Parathyroid adenoma (tissue), 2 donors: ENCODE results near the gene L2HGDH.

Experiments used
- H2AFZ ChIP-seq: fragments of 300-600 bp; sonication (generic); one replicate; pipeline ENCODE4 v1.7.0; 2017; ENCODE audit warnings: antibody characterized with exemption, mild to moderate bottlenecking
- H3K27ac ChIP-seq: fragments of 300-600 bp; sonication (generic); one replicate; pipeline ENCODE4 v1.7.0; 2017
- H3K27me3 ChIP-seq: fragments of 300-600 bp; sonication (generic); one replicate; pipeline ENCODE4 v1.7.0; 2017; ENCODE audit warnings: low read length; ENCODE audit not compliant: control insufficient read depth, insufficient read depth
- H3K36me3 ChIP-seq: fragments of 300-600 bp; sonication (generic); one replicate; pipeline ENCODE4 v1.7.0; 2017; ENCODE audit warnings: low read length; ENCODE audit not compliant: control insufficient read depth, insufficient read depth
- H3K4me1 ChIP-seq: fragments of 300-600 bp; sonication (generic); one replicate; pipeline ENCODE4 v1.7.0; 2017; ENCODE audit warnings: control low read depth
- H3K4me2 ChIP-seq: fragments of 300-600 bp; sonication (generic); one replicate; pipeline ENCODE4 v1.7.0; 2017; ENCODE audit warnings: low read length
- H3K4me3 ChIP-seq: fragments of 300-600 bp; sonication (generic); one replicate; pipeline ENCODE4 v1.7.0; 2017; ENCODE audit warnings: low read depth, low read length
- H3K79me2 ChIP-seq: fragments of 300-600 bp; sonication (generic); one replicate; pipeline ENCODE4 v1.7.0; 2017; ENCODE audit warnings: control low read depth
- H3K9ac ChIP-seq: fragments of 300-600 bp; sonication (generic); one replicate; pipeline ENCODE4 v1.7.0; 2017; ENCODE audit warnings: mild to moderate bottlenecking
- H3K9me3 ChIP-seq: fragments of 300-600 bp; sonication (generic); one replicate; pipeline ENCODE4 v1.7.0; 2017; ENCODE audit warnings: low read length; ENCODE audit not compliant: control insufficient read depth
- CTCF ChIP-seq: fragments of 300-600 bp; sonication (generic); IDR thresholded peaks from one replicate; pipeline ENCODE4 v1.7.0; 2017; ENCODE audit warnings: antibody characterized with exemption, mild to moderate bottlenecking
- donor health status: primary hyperparathyroidism.

Gene L2HGDH

DNA sequence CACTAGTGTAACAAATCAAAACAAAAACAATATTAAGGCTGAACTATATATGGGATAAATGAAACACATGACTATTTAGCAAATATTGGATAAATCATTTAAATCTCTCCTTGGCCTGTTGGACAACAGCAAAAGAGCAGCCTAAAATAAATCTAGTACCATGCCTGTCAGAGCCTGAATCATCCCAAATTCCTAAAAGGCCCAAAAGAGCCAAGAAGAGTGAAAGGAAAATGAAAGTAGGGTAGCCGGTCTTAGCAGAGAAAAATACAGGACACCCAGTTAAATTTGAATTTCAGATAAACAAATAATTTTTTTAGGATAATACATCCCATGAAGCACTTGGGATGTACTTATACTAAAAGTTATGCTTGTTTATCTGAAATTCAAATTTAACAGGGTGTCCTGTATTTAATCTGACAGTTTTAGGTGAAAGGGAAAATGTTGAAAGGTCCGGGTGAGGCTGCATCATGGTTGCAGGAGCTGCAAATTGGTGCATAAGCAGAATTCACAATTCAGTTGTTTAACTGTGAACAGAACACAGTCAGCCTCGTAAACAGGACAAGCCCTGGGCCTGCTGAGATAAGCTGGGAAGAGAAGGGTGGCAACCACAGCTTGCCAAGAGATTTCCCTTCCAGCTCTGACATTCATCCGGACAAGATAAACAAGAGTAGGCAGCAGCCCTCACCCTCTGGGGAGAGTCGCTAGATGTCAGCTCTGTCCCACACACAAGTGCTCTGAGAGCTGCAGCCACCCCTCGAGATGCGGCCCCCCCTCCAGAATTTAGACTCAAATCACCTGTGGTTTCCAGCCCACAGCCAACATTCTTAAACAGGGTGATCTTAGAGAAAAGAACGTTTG is 30.4 kb upstream of the L2HGDH start:
- Histone ChIP-seq H3K9me3 (no peaks in the 10 kb centered on the region), H3K79me2 (no peaks in the 10 kb centered on the region), H3K27me3 (no peaks in the 10 kb centered on the region), H2AFZ (peak overlapping the region; percentile 3), H3K4me3 (no peak overlapping the region), H3K9ac (no peak overlapping the region), H3K27ac (no peak overlapping the region), H3K4me2 (no peak overlapping the region), H3K36me3 (no peaks in the 10 kb centered on the region), H3K4me1 (peaks cover 5% of the 10 kb centered on the region)
- peak; percentile 44 for TF ChIP-seq CTCF

DNA sequence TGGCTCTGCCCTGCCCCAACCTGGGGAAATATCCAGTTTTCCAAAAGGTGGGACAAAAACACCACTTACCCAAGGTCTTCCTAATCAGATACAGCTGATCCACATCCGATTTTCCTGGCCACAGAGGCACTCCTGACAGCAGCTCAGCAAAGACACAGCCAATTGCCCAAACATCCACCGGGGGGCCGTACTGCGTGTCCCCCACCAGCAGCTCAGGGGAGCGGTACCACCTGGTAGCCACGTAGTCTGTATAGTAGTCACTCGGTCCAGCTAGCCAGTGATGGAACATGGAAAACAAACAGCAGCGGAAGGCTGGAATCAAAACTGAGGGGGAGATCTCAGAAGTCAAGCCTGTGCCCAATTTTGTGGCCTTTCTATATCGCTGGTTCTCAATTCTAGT is 28.9 kb upstream of the L2HGDH start:
- no peak overlapping the region for H3K4me3 ChIP-seq
- H3K4me1 ChIP-seq: no peaks in the 10 kb centered on the region
- H3K9ac ChIP-seq: no peak overlapping the region
- TF ChIP-seq CTCF: no peak
- no peaks in the 10 kb centered on the region for H3K9me3 ChIP-seq
- H3K36me3 ChIP-seq: no peaks in the 10 kb centered on the region
- H2AFZ ChIP-seq: no peak overlapping the region
- no peak overlapping the region for H3K4me2 ChIP-seq
- no peaks in the 10 kb centered on the region for H3K27me3 ChIP-seq
- no peaks in the 10 kb centered on the region for H3K79me2 ChIP-seq
- H3K27ac ChIP-seq: no peak overlapping the region

DNA sequence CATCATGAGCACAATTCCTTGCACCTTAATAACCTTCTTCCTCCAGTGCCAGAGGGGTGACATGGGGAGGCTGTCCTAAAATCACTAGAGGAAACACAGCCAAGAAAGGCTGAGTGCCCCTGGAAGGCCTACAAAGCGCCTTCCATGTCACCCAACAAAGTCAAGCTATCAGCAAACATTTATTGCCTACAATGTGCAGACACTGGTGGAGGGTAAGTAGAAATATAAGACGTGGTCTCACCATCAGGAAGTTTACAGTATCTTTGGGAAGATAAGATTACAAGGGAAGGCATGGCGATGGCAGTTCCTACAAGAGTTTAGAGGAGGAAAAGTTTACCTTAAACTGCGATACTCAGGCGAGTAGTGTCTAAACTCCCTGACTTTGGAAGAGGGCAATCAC is 28.0 kb upstream of the L2HGDH start:
- H3K4me2 ChIP-seq: no peak overlapping the region
- H3K4me3 ChIP-seq: no peak overlapping the region
- no peak overlapping the region for H2AFZ ChIP-seq
- no peaks in the 10 kb centered on the region for H3K4me1 ChIP-seq
- no peaks in the 10 kb centered on the region for H3K9me3 ChIP-seq
- no peak for TF ChIP-seq CTCF
- no peak overlapping the region for H3K9ac ChIP-seq
- H3K27ac ChIP-seq: no peak overlapping the region
- H3K36me3 ChIP-seq: no peaks in the 10 kb centered on the region
- no peaks in the 10 kb centered on the region for H3K79me2 ChIP-seq
- H3K27me3 ChIP-seq: no peaks in the 10 kb centered on the region

DNA sequence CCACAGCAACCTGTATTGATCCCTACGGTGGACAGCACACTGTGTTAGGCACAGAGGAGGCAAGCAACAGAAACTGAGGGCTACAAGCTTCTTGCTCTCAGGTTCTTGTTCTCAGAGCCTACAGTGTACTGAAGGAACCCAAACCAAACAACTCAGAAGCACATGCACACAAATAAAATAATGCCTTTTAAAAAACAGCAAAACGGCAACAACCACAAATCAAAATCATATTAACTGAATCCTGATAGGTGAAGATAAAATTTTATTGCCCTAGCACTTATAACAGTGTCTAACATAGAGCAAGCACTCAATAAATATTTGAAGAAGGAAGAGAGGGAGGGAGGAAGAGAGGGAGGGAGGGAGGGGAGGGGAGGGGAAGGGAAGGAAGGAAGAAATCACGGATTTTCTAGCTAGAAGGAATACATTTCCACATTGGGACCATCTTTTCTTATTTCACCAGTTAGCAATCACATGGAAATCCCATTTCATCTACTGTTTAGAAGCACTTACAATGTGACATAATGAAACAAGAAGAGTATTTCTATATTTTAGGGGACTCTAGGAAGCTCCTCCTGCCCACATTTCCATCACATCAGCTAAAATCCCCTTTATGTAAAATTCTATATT is 27.3 kb upstream of the L2HGDH start:
- no peaks in the 10 kb centered on the region for H3K9me3 ChIP-seq
- H3K79me2 ChIP-seq: no peaks in the 10 kb centered on the region
- no peaks in the 10 kb centered on the region for H3K36me3 ChIP-seq
- no peak overlapping the region for H2AFZ ChIP-seq
- no peaks in the 10 kb centered on the region for H3K4me1 ChIP-seq
- H3K27me3 ChIP-seq: no peaks in the 10 kb centered on the region
- TF ChIP-seq CTCF: no peak
- no peak overlapping the region for H3K4me3 ChIP-seq
- no peak overlapping the region for H3K4me2 ChIP-seq
- no peak overlapping the region for H3K9ac ChIP-seq
- H3K27ac ChIP-seq: no peak overlapping the region
